DOHH2 (cell line): ENCODE results near the gene DAD1.

ENCODE experiments used
- H3F3A ChIP-seq: fragments of 200-600 bp; sonication (generic), shearing (Covaris generic); 2 replicates; pipeline ENCODE4 v1.6.0; 2016; ENCODE audit warnings: antibody characterized with exemption, mild to moderate bottlenecking; ENCODE audit not compliant: control insufficient read depth, insufficient read depth
- H3K27ac ChIP-seq: fragments of 200-600 bp; sonication (generic); 2 replicates; pipeline ENCODE4 v1.5.1; 2014; ENCODE audit warnings: low read depth, mild to moderate bottlenecking, low read length, moderate library complexity
- H3K27me3 ChIP-seq: fragments of 200-600 bp; sonication (generic); 2 replicates; pipeline ENCODE4 v1.6.1; 2014; ENCODE audit warnings: mild to moderate bottlenecking, low read length, mixed read lengths; ENCODE audit not compliant: control insufficient read depth
- H3K36me3 ChIP-seq: fragments of 200-600 bp; sonication (generic); 2 replicates; pipeline ENCODE4 v1.6.1; 2014; ENCODE audit warnings: mild to moderate bottlenecking, low read length, moderate library complexity, mixed read lengths; ENCODE audit not compliant: control insufficient read depth
- H3K4me1 ChIP-seq: fragments of 200-600 bp; sonication (generic); 2 replicates; pipeline ENCODE4 v1.6.1; 2014; ENCODE audit warnings: mild to moderate bottlenecking, low read length, mixed read lengths; ENCODE audit not compliant: control insufficient read depth
- H3K4me2 ChIP-seq: fragments of 200-600 bp; sonication (generic); 2 replicates; pipeline ENCODE4 v1.6.0; 2014; ENCODE audit warnings: mild to moderate bottlenecking, low read length, moderate library complexity
- H3K4me3 ChIP-seq: fragments of 200-600 bp; sonication (generic); 2 replicates; pipeline ENCODE4 v1.5.1; 2014; ENCODE audit warnings: mild to moderate bottlenecking, low read length, mixed read lengths
- H3K79me2 ChIP-seq: fragments of 200-600 bp; sonication (generic); 2 replicates; pipeline ENCODE4 v1.6.1; 2014; ENCODE audit warnings: mild to moderate bottlenecking, low read length, mixed read lengths; ENCODE audit not compliant: control insufficient read depth
- H3K9me2 ChIP-seq: fragments of 200-600 bp; sonication (generic); replicated peaks from 2 replicates; pipeline ENCODE4 v1.6.1; 2014; ENCODE audit warnings: mild to moderate bottlenecking, low read length, mixed read lengths; ENCODE audit not compliant: control insufficient read depth
- H3K9me3 ChIP-seq: fragments of 200-600 bp; sonication (generic); 2 replicates; pipeline ENCODE4 v1.6.1; 2014; ENCODE audit warnings: antibody characterized with exemption, low read length, mixed read lengths; ENCODE audit not compliant: control insufficient read depth, insufficient read depth
- H4K20me1 ChIP-seq: fragments of 200-600 bp; sonication (generic); 2 replicates; pipeline ENCODE4 v1.6.0; 2014; ENCODE audit warnings: low read depth, mild to moderate bottlenecking, antibody characterized with exemption, low read length, moderate library complexity; ENCODE audit not compliant: control insufficient read depth, insufficient read depth
- CTCF ChIP-seq: fragments of 200-600 bp; sonication (generic); IDR thresholded peaks from one replicate; pipeline ENCODE4 v1.5.1; 2014; ENCODE audit warnings: antibody characterized with exemption, mild to moderate bottlenecking, low read depth, low read length; ENCODE audit not compliant: poor library complexity, severe bottlenecking
- EZH2phosphoT487 ChIP-seq: fragments of 200-600 bp; sonication (generic); IDR thresholded peaks from 2 replicates; pipeline ENCODE4 v1.6.1; 2017; ENCODE audit warnings: borderline replicate concordance, mild to moderate bottlenecking, antibody characterized with exemption, low read length, moderate library complexity, mixed read lengths

Gene DAD1

GRCh38 chr14:22559041-22559440 is 30.0 kb downstream of the DAD1 start:
- Histone ChIP-seq H3K27ac (peak overlapping the region; percentile 99), H3F3A (peaks cover 39% of the 10 kb centered on the region), H3K4me1 (peaks cover 95% of the 10 kb centered on the region)

GRCh38 chr14:22558221-22558913 is 30.7 kb downstream of the DAD1 start:
- Histone ChIP-seq H3K36me3 (peaks cover 34% of the 10 kb centered on the region), H3K27me3 (no peaks in the 10 kb centered on the region), H3K9me3 (no peaks in the 10 kb centered on the region), H4K20me1 (no peaks in the 10 kb centered on the region), H3K27ac (peak overlapping the region; percentile 99), H3K4me2 (peak overlapping the region; percentile 94), H3K9me2 (no peaks in the 10 kb centered on the region), H3K4me1 (peaks cover 95% of the 10 kb centered on the region), H3K4me3 (peak overlapping the region; percentile 77), H3K79me2 (no peaks in the 10 kb centered on the region), H3F3A (peaks cover 39% of the 10 kb centered on the region)
- TF ChIP-seq EZH2phosphoT487: no peak
- peak; percentile 25 for TF ChIP-seq CTCF

More at GRCh38 chr14:22559041-22559440, 30.0 kb downstream of the DAD1 start:
- no peaks in the 10 kb centered on the region for H3K9me2 ChIP-seq
- H3K4me3 ChIP-seq: no peak overlapping the region
- peaks cover 35% of the 10 kb centered on the region for H3K36me3 ChIP-seq
- H4K20me1 ChIP-seq: no peaks in the 10 kb centered on the region
- H3K4me2 ChIP-seq: no peak overlapping the region
- peaks cover 5% of the 10 kb centered on the region for H3K79me2 ChIP-seq
- H3K9me3 ChIP-seq: no peaks in the 10 kb centered on the region
- H3K27me3 ChIP-seq: no peaks in the 10 kb centered on the region
- TF ChIP-seq CTCF: no peak
- TF ChIP-seq EZH2phosphoT487: no peak

- Histone ChIP-seq H3K27me3 (no peaks in the 10 kb centered on the region), H3K36me3 (peaks cover 36% of the 10 kb centered on the region), H3K9me3 (no peaks in the 10 kb centered on the region), H3K27ac (peak overlapping the region; percentile 99), H4K20me1 (no peaks in the 10 kb centered on the region), H3K4me2 (peak overlapping the region; percentile 94), H3K4me3 (peak overlapping the region; percentile 77), H3F3A (peaks cover 42% of the 10 kb centered on the region), H3K4me1 (peaks cover 95% of the 10 kb centered on the region), H3K9me2 (no peaks in the 10 kb centered on the region), H3K79me2 (no peaks in the 10 kb centered on the region)
- TF ChIP-seq EZH2phosphoT487: no peak
- no peak for TF ChIP-seq CTCF
Measured at GRCh38 chr14:22557846-22558220, 31.2 kb downstream of the DAD1 start.
